ENCODE data around the gene MOCS1. TPM values are rescaled to one million over a fixed set of nuclear protein-coding genes. Genes with fewer than 3 reads are reported as not detected.

Gene MOCS1
- polyA plus RNA-seq, 3 donors from 2014 or later, result 0.39 to 0.93 (median 0.59) TPM

GRCh38 chr6:39884696-39885095 lies 49.6 kb downstream of the MOCS1 start:
- Mint-ChIP-seq H3K9me3 (peaks cover 0 to 2% (median 0%) of the 10 kb centered on the region in 6 donors), H3K4me1 (no peaks in the 10 kb centered on the region), H3K27ac (no peak overlapping the region), H3K36me3 (no peaks in the 10 kb centered on the region), H3K4me3 (no peak overlapping the region), H3K27me3 (ENCODE audit: low read depth in 3 of 3) (peaks cover 4 to 16% (median 5%) of the 10 kb centered on the region in 3 donors)
- DNase-seq, result no peak

- Mint-ChIP-seq H3K9me3 (peaks cover 0 to 2% (median 0%) of the 10 kb centered on the region in 6 donors), H3K4me1 (no peaks in the 10 kb centered on the region), H3K27ac (no peak overlapping the region), H3K4me3 (no peak overlapping the region), H3K36me3 (no peaks in the 10 kb centered on the region), H3K27me3 (ENCODE audit: low read depth in 3 of 3) (peaks cover 2 to 8% (median 4%) of the 10 kb centered on the region in 3 donors)
- no peak for DNase-seq
Observed at GRCh38 chr6:39882531-39882899, 51.7 kb downstream of the MOCS1 start.

GRCh38 chr6:39881851-39882530 lies 52.3 kb downstream of the MOCS1 start:
- no peaks in the 10 kb centered on the region for H3K4me1 Mint-ChIP-seq
- no peaks in the 10 kb centered on the region for H3K36me3 Mint-ChIP-seq
- no peak for DNase-seq

GRCh38 chr6:39880594-39880993 lies 53.7 kb downstream of the MOCS1 start:
- no peak for DNase-seq
- no peak overlapping the region for H3K27ac Mint-ChIP-seq
- H3K36me3 Mint-ChIP-seq, result no peaks in the 10 kb centered on the region
- H3K9me3 Mint-ChIP-seq, result peaks cover 0 to under 1% (median 0%) of the 10 kb centered on the region in 6 donors
- peaks cover 0 to 4% (median 2%) of the 10 kb centered on the region in 3 donors for H3K27me3 Mint-ChIP-seq (ENCODE audit: low read depth in 3 of 3)
- no peak overlapping the region for H3K4me3 Mint-ChIP-seq
- no peaks in the 10 kb centered on the region for H3K4me1 Mint-ChIP-seq

More at GRCh38 chr6:39881851-39882530, 52.3 kb downstream of the MOCS1 start:
- Mint-ChIP-seq H3K9me3 (peaks cover 0 to 2% (median 0%) of the 10 kb centered on the region in 6 donors), H3K27me3 (ENCODE audit: low read depth in 3 of 3) (peaks cover 2 to 7% (median 4%) of the 10 kb centered on the region in 3 donors), H3K27ac (no peak overlapping the region), H3K4me3 (no peak overlapping the region)

- H3K4me3 Mint-ChIP-seq, result no peak overlapping the region
- peaks cover 1 to 4% (median 2%) of the 10 kb centered on the region in 3 donors for H3K27me3 Mint-ChIP-seq (ENCODE audit: low read depth in 3 of 3)
- H3K27ac Mint-ChIP-seq, result no peak overlapping the region
- no peaks in the 10 kb centered on the region for H3K4me1 Mint-ChIP-seq
- no peaks in the 10 kb centered on the region for H3K9me3 Mint-ChIP-seq
- no peaks in the 10 kb centered on the region for H3K36me3 Mint-ChIP-seq
- DNase-seq, result no peak
Observed at GRCh38 chr6:39879535-39879934, 54.7 kb downstream of the MOCS1 start.

GRCh38 chr6:39876826-39877225 lies 57.4 kb downstream of the MOCS1 start:
- H3K27me3 Mint-ChIP-seq (ENCODE audit: low read depth in 3 of 3), result peaks cover 2 to 3% (median 2%) of the 10 kb centered on the region in 3 donors
- no peaks in the 10 kb centered on the region for H3K4me1 Mint-ChIP-seq
- no peaks in the 10 kb centered on the region for H3K36me3 Mint-ChIP-seq
- H3K9me3 Mint-ChIP-seq, result no peaks in the 10 kb centered on the region
- no peak overlapping the region for H3K27ac Mint-ChIP-seq
- DNase-seq, result no peak
- H3K4me3 Mint-ChIP-seq, result no peak overlapping the region

GRCh38 chr6:39876111-39876510 lies 58.2 kb downstream of the MOCS1 start:
- Mint-ChIP-seq H3K4me1 (no peaks in the 10 kb centered on the region), H3K36me3 (no peaks in the 10 kb centered on the region), H3K27ac (no peak overlapping the region), H3K4me3 (no peak overlapping the region), H3K9me3 (no peaks in the 10 kb centered on the region), H3K27me3 (ENCODE audit: low read depth in 3 of 3) (peaks cover 2 to 3% (median 3%) of the 10 kb centered on the region in 3 donors)
- no peak for DNase-seq

- DNase-seq, result no peak
- no peaks in the 10 kb centered on the region for H3K4me1 Mint-ChIP-seq
- H3K27ac Mint-ChIP-seq, result no peak overlapping the region
- no peaks in the 10 kb centered on the region for H3K36me3 Mint-ChIP-seq
- H3K9me3 Mint-ChIP-seq, result no peaks in the 10 kb centered on the region
- H3K27me3 Mint-ChIP-seq (ENCODE audit: low read depth in 3 of 3), result peaks cover 2 to 3% (median 3%) of the 10 kb centered on the region in 3 donors
- no peak overlapping the region for H3K4me3 Mint-ChIP-seq
Observed at GRCh38 chr6:39873439-39873838, 60.8 kb downstream of the MOCS1 start.

GRCh38 chr6:39870950-39871349 lies 63.3 kb downstream of the MOCS1 start:
- peaks cover 2 to 3% (median 3%) of the 10 kb centered on the region in 3 donors for H3K27me3 Mint-ChIP-seq (ENCODE audit: low read depth in 3 of 3)
- no peak overlapping the region for H3K27ac Mint-ChIP-seq
- H3K4me3 Mint-ChIP-seq, result no peak overlapping the region
- no peaks in the 10 kb centered on the region for H3K4me1 Mint-ChIP-seq
- H3K9me3 Mint-ChIP-seq, result no peaks in the 10 kb centered on the region
- no peaks in the 10 kb centered on the region for H3K36me3 Mint-ChIP-seq
- no peak for DNase-seq

- DNase-seq, result no peak
- Mint-ChIP-seq H3K27me3 (ENCODE audit: low read depth in 3 of 3) (peaks cover 2 to 3% (median 3%) of the 10 kb centered on the region in 3 donors), H3K9me3 (no peaks in the 10 kb centered on the region), H3K4me1 (no peaks in the 10 kb centered on the region), H3K4me3 (no peak overlapping the region), H3K27ac (no peak overlapping the region), H3K36me3 (no peaks in the 10 kb centered on the region)
Observed at GRCh38 chr6:39867592-39867991, 66.7 kb downstream of the MOCS1 start.

- no peak overlapping the region for H3K27ac Mint-ChIP-seq
- H3K4me3 Mint-ChIP-seq, result no peak overlapping the region
- peak; percentile 11 to 32 (median 19) for DNase-seq
- no peaks in the 10 kb centered on the region for H3K4me1 Mint-ChIP-seq
- H3K36me3 Mint-ChIP-seq, result no peaks in the 10 kb centered on the region
- H3K27me3 Mint-ChIP-seq (ENCODE audit: low read depth in 3 of 3), result peaks cover 2 to 3% (median 3%) of the 10 kb centered on the region in 3 donors
- no peaks in the 10 kb centered on the region for H3K9me3 Mint-ChIP-seq
Observed at GRCh38 chr6:39865011-39865888, 69.0 kb downstream of the MOCS1 start.

- Mint-ChIP-seq H3K27ac (no peak overlapping the region), H3K4me1 (no peaks in the 10 kb centered on the region), H3K27me3 (ENCODE audit: low read depth in 3 of 3) (peaks cover 3 to 8% (median 6%) of the 10 kb centered on the region in 3 donors), H3K9me3 (peaks cover 0 to 2% (median 0%) of the 10 kb centered on the region in 6 donors), H3K4me3 (no peak overlapping the region), H3K36me3 (no peaks in the 10 kb centered on the region)
- DNase-seq, result no peak
Observed at GRCh38 chr6:39861663-39862062, 72.6 kb downstream of the MOCS1 start.

- Mint-ChIP-seq H3K9me3 (peaks cover 0 to 2% (median 0%) of the 10 kb centered on the region in 6 donors), H3K27ac (no peak overlapping the region), H3K27me3 (ENCODE audit: low read depth in 3 of 3) (peaks cover 5 to 8% (median 6%) of the 10 kb centered on the region in 3 donors), H3K36me3 (no peaks in the 10 kb centered on the region), H3K4me3 (no peak overlapping the region), H3K4me1 (no peaks in the 10 kb centered on the region)
- DNase-seq, result no peak
Observed at GRCh38 chr6:39859025-39859424, 75.2 kb downstream of the MOCS1 start.

GRCh38 chr6:39855356-39855995 lies 78.8 kb downstream of the MOCS1 start:
- Mint-ChIP-seq H3K9me3 (peaks cover 0 to 2% (median 0%) of the 10 kb centered on the region in 6 donors), H3K36me3 (no peaks in the 10 kb centered on the region), H3K27ac (no peak overlapping the region), H3K4me1 (no peaks in the 10 kb centered on the region), H3K27me3 (ENCODE audit: low read depth in 3 of 3) (peaks cover 3 to 13% (median 4%) of the 10 kb centered on the region in 3 donors), H3K4me3 (no peak overlapping the region)
- no peak for DNase-seq
